HCT116 (cell line): ENCODE measurements around the gene URM1. TPM values are rescaled to one million over a fixed set of nuclear protein-coding genes. Genes with fewer than 3 reads are reported as not detected.

Experiments used
- ATAC-seq: fragments of 200-7000 bp; cut with Tn5 transposase; 2 replicates; pipeline ENCODE4 v1.9.1; 2020; ENCODE audit warnings: mild to moderate bottlenecking, moderate library complexity
- BruUV-seq: library from RNA; stranded (reverse); fragments of 400-500 nt; replicated peaks from 2 replicates; lab custom pipeline; 2021; lab: Mats Ljungman, UMichigan
- CTCF ChIA-PET: fragments of 300-600 bp; sonication (Branson Sonifier 250); formaldehyde crosslinking; loops from one replicate; lab custom pipeline; 2021; ENCODE audit warnings: antibody characterized with exemption; lab: Charles Lee
- POLR2A ChIA-PET: fragments of 300-600, 350-600 bp; sonication (Branson Sonifier 250); formaldehyde crosslinking; loops from one replicate; lab custom pipeline; 2021; ENCODE audit warnings: antibody characterized with exemption; lab: Charles Lee
- RAD21 ChIA-PET, 2 experiments: fragments of 300-600 bp; sonication (Branson Sonifier 250); formaldehyde crosslinking; loops; one replicate each; lab custom pipeline; 2023; ENCODE audit warnings: low total read pairs in 2 of 2; ENCODE audit not compliant: uncharacterized antibody in 2 of 2, unreplicated experiment in 2 of 2, low non-redundant PET in 1 of 2; lab: Charles Lee
- DNase-seq: peaks from one replicate; pipeline ENCODE4 v3.0.0-alpha.2; 2010; ENCODE audit warnings: low read depth, low spot score
- H2AFZ ChIP-seq: fragments of 200-600 bp; shearing (Covaris generic), sonication (generic); 2 replicates; pipeline ENCODE4 v1.6.1; 2017; ENCODE audit warnings: low read depth, mixed run types, mixed read lengths, antibody characterized with exemption, low read length; ENCODE audit not compliant: poor library complexity, severe bottlenecking
- H3K27ac ChIP-seq: 2 replicates; pipeline ENCODE4 v1.5.1; 2012; ENCODE audit warnings: low read depth, low read length
- H3K27me3 ChIP-seq: fragments of 200-600 bp; sonication (generic); 2 replicates; pipeline ENCODE4 v1.6.1; 2016; ENCODE audit warnings: mixed run types, low read length, mixed read lengths; ENCODE audit not compliant: insufficient read depth
- H3K36me3 ChIP-seq, 2 experiments: fragments of 200-500 bp in 1 of 2; fragments of 200-600 bp in 1 of 2; sonication (Bioruptor generic) in 1 of 2; sonication (generic) in 1 of 2; 2 replicates each; pipeline versions ENCODE4 v1.5.1 to v1.6.1; 2014 to 2016; ENCODE audit warnings: low read length in 2 of 2, inconsistent platforms in 1 of 2, mixed read lengths in 1 of 2, mixed run types in 1 of 2; ENCODE audit not compliant: insufficient read depth in 2 of 2, control insufficient read depth in 1 of 2
- H3K4me1 ChIP-seq, 2 experiments: fragments of 200-600 bp in 1 of 2; sonication (generic) in 1 of 2; 2 replicates each; pipeline versions ENCODE4 v1.5.1 to v1.6.1; 2012 to 2017; ENCODE audit warnings: low read length in 2 of 2, inconsistent platforms in 1 of 2, mild to moderate bottlenecking in 1 of 2, mixed read lengths in 1 of 2, mixed run types in 1 of 2, moderate library complexity in 1 of 2; ENCODE audit not compliant: insufficient read depth in 2 of 2, control insufficient read depth in 1 of 2
- H3K4me2 ChIP-seq: fragments of 200-600 bp; sonication (generic); 2 replicates; pipeline ENCODE4 v1.6.1; 2017; ENCODE audit warnings: mixed run types, low read length, mixed read lengths
- H3K4me3 ChIP-seq, 2 experiments: fragments of 200-600 bp in 1 of 2; sonication (generic) in 1 of 2; replicated peaks in 1 of 2; 2 replicates each; pipeline ENCODE4 v1.5.1; 2011 to 2016; ENCODE audit warnings: low read length in 2 of 2, control low read depth in 1 of 2, low read depth in 1 of 2, mild to moderate bottlenecking in 1 of 2, mixed read lengths in 1 of 2, mixed run types in 1 of 2
- H3K79me2 ChIP-seq: fragments of 200-600 bp; sonication (generic); 2 replicates; pipeline ENCODE4 v1.6.1; 2017; ENCODE audit warnings: mild to moderate bottlenecking, mixed run types, low read length, moderate library complexity, mixed read lengths; ENCODE audit not compliant: insufficient read depth
- H3K9ac ChIP-seq: fragments of 200-600 bp; sonication (generic); 2 replicates; pipeline ENCODE4 v1.6.1; 2016; ENCODE audit warnings: low read length, mixed read lengths
- H3K9me2 ChIP-seq: fragments of 200-600 bp; sonication (generic), shearing (Covaris generic); 2 replicates; pipeline ENCODE4 v1.6.1; 2017; ENCODE audit warnings: mixed run types, mild to moderate bottlenecking, moderate library complexity; ENCODE audit not compliant: insufficient read depth
- H3K9me3 ChIP-seq, 2 experiments: fragments of 200-500 bp in 1 of 2; fragments of 200-600 bp in 1 of 2; sonication (Bioruptor generic) in 1 of 2; sonication (generic) in 1 of 2; 2 replicates each; pipeline ENCODE4 v1.6.1; 2014 to 2017; ENCODE audit warnings: low read length in 2 of 2, mixed read lengths in 2 of 2, inconsistent platforms in 1 of 2, low read depth in 1 of 2, mild to moderate bottlenecking in 1 of 2, mixed run types in 1 of 2, moderate library complexity in 1 of 2; ENCODE audit not compliant: control insufficient read depth in 1 of 2, insufficient read depth in 1 of 2
- H4K20me1 ChIP-seq: fragments of 200-600 bp; sonication (generic), shearing (Covaris generic); 2 replicates; pipeline ENCODE4 v1.6.1; 2017; ENCODE audit warnings: mixed run types, mild to moderate bottlenecking, moderate library complexity; ENCODE audit not compliant: insufficient read depth
- CBX3 ChIP-seq: IDR thresholded peaks from 2 replicates; pipeline ENCODE4 v1.6.1; 2012; ENCODE audit warnings: low read depth
- CEBPB ChIP-seq: IDR thresholded peaks from 2 replicates; pipeline ENCODE4 v1.6.1; 2012; ENCODE audit warnings: low read depth
- CTCF ChIP-seq, 3 experiments: fragments of 200-600 bp in 1 of 3; sonication (generic) in 1 of 3; IDR thresholded peaks in 2 of 3; conservative IDR thresholded peaks in 1 of 3; 2 replicates each; pipeline ENCODE4 v1.5.1; 2012 to 2017; ENCODE audit warnings: low read depth in 2 of 3, low read length in 2 of 3, antibody characterized with exemption in 1 of 3, borderline replicate concordance in 1 of 3, control low read depth in 1 of 3, mild to moderate bottlenecking in 1 of 3, mixed read lengths in 1 of 3, mixed run types in 1 of 3, moderate library complexity in 1 of 3; ENCODE audit not compliant: insufficient read depth in 1 of 3
- EGR1 ChIP-seq: IDR thresholded peaks from 2 replicates; pipeline ENCODE4 v1.6.1; 2012; ENCODE audit warnings: low read depth
- ELF1 ChIP-seq: IDR thresholded peaks from 2 replicates; pipeline ENCODE4 v1.6.1; 2012; ENCODE audit warnings: low read depth, borderline replicate concordance
- EZH2 ChIP-seq: fragments of 200-600 bp; sonication (generic); IDR thresholded peaks from 2 replicates; pipeline ENCODE4 v1.6.1; 2017; ENCODE audit warnings: antibody characterized with exemption, mixed run types
- EZH2phosphoT487 ChIP-seq: fragments of 200-600 bp; IDR thresholded peaks from 2 replicates; pipeline ENCODE4 v1.6.1; 2018; ENCODE audit warnings: antibody characterized with exemption, borderline replicate concordance
- JUND ChIP-seq: IDR thresholded peaks from 2 replicates; pipeline ENCODE4 v1.6.1; 2012
- MAX ChIP-seq: IDR thresholded peaks from 2 replicates; pipeline ENCODE4 v1.6.1; 2012
- POLR2AphosphoS5 ChIP-seq: IDR thresholded peaks from 2 replicates; pipeline ENCODE4 v1.6.1; 2011; ENCODE audit warnings: mild to moderate bottlenecking, low read depth, low read length, moderate library complexity
- RAD21 ChIP-seq: IDR thresholded peaks from 2 replicates; pipeline ENCODE4 v1.6.1; 2012; ENCODE audit warnings: low read depth, mild to moderate bottlenecking
- SIN3A ChIP-seq: IDR thresholded peaks from 2 replicates; pipeline ENCODE4 v1.6.1; 2012; ENCODE audit warnings: low read depth
- SP1 ChIP-seq: IDR thresholded peaks from 2 replicates; pipeline ENCODE4 v1.6.1; 2012; ENCODE audit warnings: low read depth
- SRF ChIP-seq: IDR thresholded peaks from 2 replicates; pipeline ENCODE4 v1.6.1; 2012; ENCODE audit warnings: low read depth
- TCF7L2 ChIP-seq: IDR thresholded peaks from 2 replicates; pipeline ENCODE4 v1.7.0; 2011; ENCODE audit warnings: borderline replicate concordance, inconsistent platforms; ENCODE audit not compliant: insufficient read depth, insufficient read length; ENCODE audit errors: extremely low read depth
- YY1 ChIP-seq: IDR thresholded peaks from 2 replicates; pipeline ENCODE4 v1.6.1; 2011; ENCODE audit warnings: low read length, low read depth, moderate library complexity, mild to moderate bottlenecking; ENCODE audit not compliant: insufficient replicate concordance; ENCODE audit errors: extremely low read depth
- ZFX ChIP-seq: fragments of 450-650 bp; IDR thresholded peaks from 2 replicates; pipeline ENCODE4 v1.6.1; 2017
- intact Hi-C: fragments of 100-400 bp; cut with micrococcal nuclease; formaldehyde crosslinking; loops from 2 replicates; pipeline ENCODE4 v1.10.0; 2022
- total RNA-seq: library from RNA; stranded (reverse); gene quantifications from one replicate; pipeline ENCODE4 v1.2.1, GENCODE V29; 2021; ENCODE audit not compliant: unreplicated experiment
- TF ChIP-seq, protein P1 (sequence below): IDR thresholded peaks from 2 replicates; pipeline ENCODE4 v1.6.1; 2012

URM1 gene
- total RNA-seq, 1 experiment from 2014 or later = 51.6 TPM

- 0 out of 2 replicates have a peak overlapping the region, but pooled peaks have one; percentile 79 for H3K27ac ChIP-seq
- intact Hi-C loops = no loop called here
- H3K4me2 ChIP-seq = peak overlapping the region; percentile 89
Measured at GRCh38 chr9:128372784-128373183, 1.6 kb downstream of the URM1 start.

More at GRCh38 chr9:128372784-128373183, 1.6 kb downstream of the URM1 start:
- TF ChIP-seq RAD21 (no peak), ZFX (no peak), SIN3A (no peak), SP1 (no peak), ELF1 (no peak), YY1 (no peak), MAX (no peak), POLR2AphosphoS5 (no peak), EZH2 (no peak), EZH2phosphoT487 (no peak), SRF (no peak), TCF7L2 (no peak), CTCF (IDR thresholded peaks at IDR 0.05 in 2 of 3, conservative IDR thresholded peaks at IDR 0.05 in 1 of 3; ENCODE audit: borderline replicate concordance in 1 of 3, insufficient read depth in 1 of 3, low read depth in 2 of 3, low read length in 2 of 3) (no peak), CBX3 (no peak), CEBPB (no peak), JUND (no peak), EGR1 (no peak)
- TF ChIP-seq, protein P1, sequence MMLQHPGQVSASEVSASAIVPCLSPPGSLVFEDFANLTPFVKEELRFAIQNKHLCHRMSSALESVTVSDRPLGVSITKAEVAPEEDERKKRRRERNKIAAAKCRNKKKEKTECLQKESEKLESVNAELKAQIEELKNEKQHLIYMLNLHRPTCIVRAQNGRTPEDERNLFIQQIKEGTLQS = no peak
- H3K4me1 ChIP-seq = peaks cover 13 to 16% of the 10 kb centered on the region in 2 experiments; a peak in 3 of 4 replicates
- peaks cover 0 to 3% of the 10 kb centered on the region in 2 experiments; a peak in 2 of 4 replicates for H3K36me3 ChIP-seq
- ChIA-PET POLR2A (no interaction called here), CTCF (no interaction called here), RAD21 (no interaction called here)
- H3K4me3 ChIP-seq = peak overlapping the region; percentile 67 to 91
- no peak for DNase-seq
- peak overlapping the region; percentile 81; the same call in 1 of the 2 replicates for H3K9ac ChIP-seq
- H4K20me1 ChIP-seq = no peaks in the 10 kb centered on the region; the same call in 1 of the 2 replicates
- H3K9me2 ChIP-seq = no peaks in the 10 kb centered on the region
- no peak overlapping the region for H2AFZ ChIP-seq
- no TSS peak for BruUV-seq
- H3K79me2 ChIP-seq = peaks cover 60% of the 10 kb centered on the region
- no peak for ATAC-seq
- H3K27me3 ChIP-seq = no peaks in the 10 kb centered on the region
- H3K9me3 ChIP-seq = no peaks in the 10 kb centered on the region
